K562 (cell line): ENCODE results near the gene ZBTB24. TPM values are rescaled to one million over a fixed set of nuclear protein-coding genes. Genes with fewer than 3 reads are reported as not detected.

Source experiments
- ARID4B ChIP-seq: sonication (generic); formaldehyde crosslinking; IDR thresholded peaks from 2 replicates; pipeline ENCODE4 v1.8.0; 2022; ENCODE audit warnings: mild to moderate bottlenecking, missing genetic modification reagents
- CBX2 ChIP-seq: fragments of 200-600 bp; sonication (generic); IDR thresholded peaks from one replicate; pipeline ENCODE4 v1.6.1; 2012; ENCODE audit warnings: mild to moderate bottlenecking, low read length, inconsistent platforms; ENCODE audit not compliant: insufficient read depth, poor library complexity, severe bottlenecking
- GABPB1 ChIP-seq: sonication (generic); formaldehyde crosslinking; IDR thresholded peaks from 2 replicates; pipeline ENCODE4 v1.8.0; 2022; ENCODE audit warnings: mild to moderate bottlenecking, missing genetic modification reagents
- MTA1 ChIP-seq: fragments of 450-650 bp; IDR thresholded peaks from 2 replicates; pipeline ENCODE4 v1.6.1; 2017; ENCODE audit warnings: borderline replicate concordance
- SREBF2 ChIP-seq: sonication (generic); formaldehyde crosslinking; IDR thresholded peaks from 2 replicates; pipeline ENCODE4 v1.4.0; 2020; ENCODE audit warnings: mild to moderate bottlenecking, missing genetic modification reagents
- ZNF583 ChIP-seq: fragments of 250-450 bp; sonication (Bioruptor Pico); IDR thresholded peaks from 2 replicates; pipeline ENCODE4 v1.4.0; 2020
- ZNF766 ChIP-seq: fragments of 200-800 bp; sonication (Bioruptor generic); conservative IDR thresholded peaks from 2 replicates; pipeline ENCODE4 v1.6.1; 2016; ENCODE audit warnings: missing genetic modification characterization, missing compliant biosample characterization
- polyA plus RNA-seq, 8 experiments: library from polyadenylated mRNA; depleted of rRNA in 4 of 8; stranded (reverse) in 5 of 8; unstranded in 3 of 8; fragments of >200 nt; fragmentation: Nextera tagmentation in 2 of 8; fragmentation: Illumina TruSeq in 1 of 8; extraction: Ambion mirVana in 2 of 8; extraction: Trizol in 1 of 8; gene quantifications; 2 replicates each; pipeline versions ENCODE4 v1.2.1 to v1.2.3, GENCODE V29; 2011 to 2014; ENCODE audit warnings: inconsistent platforms in 1 of 8, missing spikeins in 1 of 8
- total RNA-seq, 7 experiments: library from RNA; depleted of rRNA in 6 of 7; stranded (reverse); fragments of >200 nt in 6 of 7; fragmentation: Illumina TruSeq in 2 of 7; extraction: Trizol in 2 of 7; gene quantifications; 2 replicates each; pipeline versions ENCODE4 v1.2.1 to v1.2.3, GENCODE V29; 2011 to 2021; ENCODE audit warnings: low replicate concordance in 1 of 7
- TF ChIP-seq, protein P1 (sequence below): fragments of 250-450 bp; sonication (Bioruptor Pico); IDR thresholded peaks from 2 replicates; pipeline ENCODE4 v1.4.0; 2020

ZBTB24 gene
- total and polyA plus RNA-seq, 9 of the 15 experiments (the other 6 are each of a cell fraction or from before 2014, with no cell fraction given) = 2.0 to 16.7 (median 8.3) TPM

DNA sequence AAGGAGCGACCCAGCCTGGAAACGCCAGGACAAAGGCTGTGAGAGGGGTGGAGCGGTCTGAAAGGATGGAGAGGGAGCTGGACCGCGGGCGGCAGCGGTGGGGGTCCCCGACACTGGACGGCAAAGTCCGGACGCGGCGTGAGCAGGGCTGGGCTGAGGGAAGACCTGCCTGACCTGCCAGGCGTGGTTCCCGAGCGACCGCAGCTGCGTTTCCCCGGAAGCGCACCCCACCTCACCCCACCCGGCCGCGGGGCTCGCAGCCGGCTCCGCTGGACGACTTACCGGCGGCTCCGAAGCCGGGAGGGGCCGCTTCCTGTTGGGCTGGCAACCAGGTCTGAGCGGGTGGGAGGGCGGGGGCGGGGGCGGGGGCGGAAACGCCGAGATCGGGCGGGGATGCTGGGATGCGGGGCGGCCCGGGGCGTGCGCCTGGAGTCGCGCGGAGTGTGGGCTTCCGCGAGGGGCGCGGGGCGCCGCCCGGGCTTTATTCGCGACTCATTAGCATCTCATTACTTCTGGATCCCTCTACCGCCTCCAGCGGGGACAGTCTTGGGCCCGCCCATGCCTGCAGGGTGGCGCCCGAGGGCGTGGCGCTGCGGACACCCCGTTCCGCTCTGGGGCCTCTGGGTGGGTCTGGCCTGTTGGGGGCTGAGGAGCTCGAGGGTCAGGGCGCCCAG, 27.4 kb downstream of the ZBTB24 start, which contains the start of gene MICAL1 (continued):
- no peak for TF ChIP-seq ARID4B (CRISPR knock-in tag)
- TF ChIP-seq ZNF766 (CRISPR knock-in tag) = no peak
- no peak for TF ChIP-seq CBX2
- no peak for TF ChIP-seq SREBF2
- TF ChIP-seq, protein P1, sequence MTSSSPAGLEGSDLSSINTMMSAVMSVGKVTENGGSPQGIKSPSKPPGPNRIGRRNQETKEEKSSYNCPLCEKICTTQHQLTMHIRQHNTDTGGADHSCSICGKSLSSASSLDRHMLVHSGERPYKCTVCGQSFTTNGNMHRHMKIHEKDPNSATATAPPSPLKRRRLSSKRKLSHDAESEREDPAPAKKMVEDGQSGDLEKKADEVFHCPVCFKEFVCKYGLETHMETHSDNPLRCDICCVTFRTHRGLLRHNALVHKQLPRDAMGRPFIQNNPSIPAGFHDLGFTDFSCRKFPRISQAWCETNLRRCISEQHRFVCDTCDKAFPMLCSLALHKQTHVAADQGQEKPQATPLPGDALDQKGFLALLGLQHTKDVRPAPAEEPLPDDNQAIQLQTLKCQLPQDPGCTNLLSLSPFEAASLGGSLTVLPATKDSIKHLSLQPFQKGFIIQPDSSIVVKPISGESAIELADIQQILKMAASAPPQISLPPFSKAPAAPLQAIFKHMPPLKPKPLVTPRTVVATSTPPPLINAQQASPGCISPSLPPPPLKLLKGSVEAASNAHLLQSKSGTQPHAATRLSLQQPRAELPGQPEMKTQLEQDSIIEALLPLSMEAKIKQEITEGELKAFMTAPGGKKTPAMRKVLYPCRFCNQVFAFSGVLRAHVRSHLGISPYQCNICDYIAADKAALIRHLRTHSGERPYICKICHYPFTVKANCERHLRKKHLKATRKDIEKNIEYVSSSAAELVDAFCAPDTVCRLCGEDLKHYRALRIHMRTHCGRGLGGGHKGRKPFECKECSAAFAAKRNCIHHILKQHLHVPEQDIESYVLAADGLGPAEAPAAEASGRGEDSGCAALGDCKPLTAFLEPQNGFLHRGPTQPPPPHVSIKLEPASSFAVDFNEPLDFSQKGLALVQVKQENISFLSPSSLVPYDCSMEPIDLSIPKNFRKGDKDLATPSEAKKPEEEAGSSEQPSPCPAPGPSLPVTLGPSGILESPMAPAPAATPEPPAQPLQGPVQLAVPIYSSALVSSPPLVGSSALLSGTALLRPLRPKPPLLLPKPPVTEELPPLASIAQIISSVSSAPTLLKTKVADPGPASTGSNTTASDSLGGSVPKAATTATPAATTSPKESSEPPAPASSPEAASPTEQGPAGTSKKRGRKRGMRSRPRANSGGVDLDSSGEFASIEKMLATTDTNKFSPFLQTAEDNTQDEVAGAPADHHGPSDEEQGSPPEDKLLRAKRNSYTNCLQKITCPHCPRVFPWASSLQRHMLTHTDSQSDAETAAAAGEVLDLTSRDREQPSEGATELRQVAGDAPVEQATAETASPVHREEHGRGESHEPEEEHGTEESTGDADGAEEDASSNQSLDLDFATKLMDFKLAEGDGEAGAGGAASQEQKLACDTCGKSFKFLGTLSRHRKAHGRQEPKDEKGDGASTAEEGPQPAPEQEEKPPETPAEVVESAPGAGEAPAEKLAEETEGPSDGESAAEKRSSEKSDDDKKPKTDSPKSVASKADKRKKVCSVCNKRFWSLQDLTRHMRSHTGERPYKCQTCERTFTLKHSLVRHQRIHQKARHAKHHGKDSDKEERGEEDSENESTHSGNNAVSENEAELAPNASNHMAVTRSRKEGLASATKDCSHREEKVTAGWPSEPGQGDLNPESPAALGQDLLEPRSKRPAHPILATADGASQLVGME (CRISPR knock-in tag) = peak; percentile 27; the same call in 1 of the 2 replicates
- no peak for TF ChIP-seq MTA1
- TF ChIP-seq ZNF583 (CRISPR knock-in tag) = no peak
- peak; percentile 18; the same call in 1 of the 2 replicates for TF ChIP-seq GABPB1 (CRISPR knock-in tag)
